HCT116 (cell line): ENCODE measurements around the gene SUB1. TPM values are rescaled to one million over a fixed set of nuclear protein-coding genes. Genes with fewer than 3 reads are reported as not detected.

ENCODE experiments used
- ATAC-seq: fragments of 200-7000 bp; cut with Tn5 transposase; 2 replicates; pipeline ENCODE4 v1.9.1; 2020; ENCODE audit warnings: mild to moderate bottlenecking, moderate library complexity
- BruUV-seq: library from RNA; stranded (reverse); fragments of 400-500 nt; replicated peaks from 2 replicates; lab custom pipeline; 2021; lab: Mats Ljungman, UMichigan
- CTCF ChIA-PET: fragments of 300-600 bp; sonication (Branson Sonifier 250); formaldehyde crosslinking; loops from one replicate; lab custom pipeline; 2021; ENCODE audit warnings: antibody characterized with exemption; lab: Charles Lee
- POLR2A ChIA-PET: fragments of 300-600, 350-600 bp; sonication (Branson Sonifier 250); formaldehyde crosslinking; loops from one replicate; lab custom pipeline; 2021; ENCODE audit warnings: antibody characterized with exemption; lab: Charles Lee
- RAD21 ChIA-PET, 2 experiments: fragments of 300-600 bp; sonication (Branson Sonifier 250); formaldehyde crosslinking; loops; one replicate each; lab custom pipeline; 2023; ENCODE audit warnings: low total read pairs in 2 of 2; ENCODE audit not compliant: uncharacterized antibody in 2 of 2, unreplicated experiment in 2 of 2, low non-redundant PET in 1 of 2; lab: Charles Lee
- DNase-seq: peaks from one replicate; pipeline ENCODE4 v3.0.0-alpha.2; 2010; ENCODE audit warnings: low read depth, low spot score
- H2AFZ ChIP-seq: fragments of 200-600 bp; shearing (Covaris generic), sonication (generic); 2 replicates; pipeline ENCODE4 v1.6.1; 2017; ENCODE audit warnings: low read depth, mixed run types, mixed read lengths, antibody characterized with exemption, low read length; ENCODE audit not compliant: poor library complexity, severe bottlenecking
- H3K27ac ChIP-seq: 2 replicates; pipeline ENCODE4 v1.5.1; 2012; ENCODE audit warnings: low read depth, low read length
- H3K27me3 ChIP-seq: fragments of 200-600 bp; sonication (generic); 2 replicates; pipeline ENCODE4 v1.6.1; 2016; ENCODE audit warnings: mixed run types, low read length, mixed read lengths; ENCODE audit not compliant: insufficient read depth
- H3K36me3 ChIP-seq, 2 experiments: fragments of 200-500 bp in 1 of 2; fragments of 200-600 bp in 1 of 2; sonication (Bioruptor generic) in 1 of 2; sonication (generic) in 1 of 2; 2 replicates each; pipeline versions ENCODE4 v1.5.1 to v1.6.1; 2014 to 2016; ENCODE audit warnings: low read length in 2 of 2, inconsistent platforms in 1 of 2, mixed read lengths in 1 of 2, mixed run types in 1 of 2; ENCODE audit not compliant: insufficient read depth in 2 of 2, control insufficient read depth in 1 of 2
- H3K4me1 ChIP-seq, 2 experiments: fragments of 200-600 bp in 1 of 2; sonication (generic) in 1 of 2; 2 replicates each; pipeline versions ENCODE4 v1.5.1 to v1.6.1; 2012 to 2017; ENCODE audit warnings: low read length in 2 of 2, inconsistent platforms in 1 of 2, mild to moderate bottlenecking in 1 of 2, mixed read lengths in 1 of 2, mixed run types in 1 of 2, moderate library complexity in 1 of 2; ENCODE audit not compliant: insufficient read depth in 2 of 2, control insufficient read depth in 1 of 2
- H3K4me2 ChIP-seq: fragments of 200-600 bp; sonication (generic); 2 replicates; pipeline ENCODE4 v1.6.1; 2017; ENCODE audit warnings: mixed run types, low read length, mixed read lengths
- H3K4me3 ChIP-seq, 2 experiments: fragments of 200-600 bp in 1 of 2; sonication (generic) in 1 of 2; replicated peaks in 1 of 2; 2 replicates each; pipeline ENCODE4 v1.5.1; 2011 to 2016; ENCODE audit warnings: low read length in 2 of 2, control low read depth in 1 of 2, low read depth in 1 of 2, mild to moderate bottlenecking in 1 of 2, mixed read lengths in 1 of 2, mixed run types in 1 of 2
- H3K79me2 ChIP-seq: fragments of 200-600 bp; sonication (generic); 2 replicates; pipeline ENCODE4 v1.6.1; 2017; ENCODE audit warnings: mild to moderate bottlenecking, mixed run types, low read length, moderate library complexity, mixed read lengths; ENCODE audit not compliant: insufficient read depth
- H3K9ac ChIP-seq: fragments of 200-600 bp; sonication (generic); 2 replicates; pipeline ENCODE4 v1.6.1; 2016; ENCODE audit warnings: low read length, mixed read lengths
- H3K9me2 ChIP-seq: fragments of 200-600 bp; sonication (generic), shearing (Covaris generic); 2 replicates; pipeline ENCODE4 v1.6.1; 2017; ENCODE audit warnings: mixed run types, mild to moderate bottlenecking, moderate library complexity; ENCODE audit not compliant: insufficient read depth
- H3K9me3 ChIP-seq, 2 experiments: fragments of 200-500 bp in 1 of 2; fragments of 200-600 bp in 1 of 2; sonication (Bioruptor generic) in 1 of 2; sonication (generic) in 1 of 2; 2 replicates each; pipeline ENCODE4 v1.6.1; 2014 to 2017; ENCODE audit warnings: low read length in 2 of 2, mixed read lengths in 2 of 2, inconsistent platforms in 1 of 2, low read depth in 1 of 2, mild to moderate bottlenecking in 1 of 2, mixed run types in 1 of 2, moderate library complexity in 1 of 2; ENCODE audit not compliant: control insufficient read depth in 1 of 2, insufficient read depth in 1 of 2
- H4K20me1 ChIP-seq: fragments of 200-600 bp; sonication (generic), shearing (Covaris generic); 2 replicates; pipeline ENCODE4 v1.6.1; 2017; ENCODE audit warnings: mixed run types, mild to moderate bottlenecking, moderate library complexity; ENCODE audit not compliant: insufficient read depth
- CBX3 ChIP-seq: IDR thresholded peaks from 2 replicates; pipeline ENCODE4 v1.6.1; 2012; ENCODE audit warnings: low read depth
- CEBPB ChIP-seq: IDR thresholded peaks from 2 replicates; pipeline ENCODE4 v1.6.1; 2012; ENCODE audit warnings: low read depth
- CTCF ChIP-seq, 3 experiments: fragments of 200-600 bp in 1 of 3; sonication (generic) in 1 of 3; IDR thresholded peaks in 2 of 3; conservative IDR thresholded peaks in 1 of 3; 2 replicates each; pipeline ENCODE4 v1.5.1; 2012 to 2017; ENCODE audit warnings: low read depth in 2 of 3, low read length in 2 of 3, antibody characterized with exemption in 1 of 3, borderline replicate concordance in 1 of 3, control low read depth in 1 of 3, mild to moderate bottlenecking in 1 of 3, mixed read lengths in 1 of 3, mixed run types in 1 of 3, moderate library complexity in 1 of 3; ENCODE audit not compliant: insufficient read depth in 1 of 3
- EGR1 ChIP-seq: IDR thresholded peaks from 2 replicates; pipeline ENCODE4 v1.6.1; 2012; ENCODE audit warnings: low read depth
- ELF1 ChIP-seq: IDR thresholded peaks from 2 replicates; pipeline ENCODE4 v1.6.1; 2012; ENCODE audit warnings: low read depth, borderline replicate concordance
- EZH2phosphoT487 ChIP-seq: fragments of 200-600 bp; IDR thresholded peaks from 2 replicates; pipeline ENCODE4 v1.6.1; 2018; ENCODE audit warnings: antibody characterized with exemption, borderline replicate concordance
- FOSL1 ChIP-seq: IDR thresholded peaks from 2 replicates; pipeline ENCODE4 v1.6.1; 2012; ENCODE audit warnings: low read depth
- JUND ChIP-seq: IDR thresholded peaks from 2 replicates; pipeline ENCODE4 v1.6.1; 2012
- MAX ChIP-seq: IDR thresholded peaks from 2 replicates; pipeline ENCODE4 v1.6.1; 2012
- POLR2AphosphoS5 ChIP-seq: IDR thresholded peaks from 2 replicates; pipeline ENCODE4 v1.6.1; 2011; ENCODE audit warnings: mild to moderate bottlenecking, low read depth, low read length, moderate library complexity
- RAD21 ChIP-seq: IDR thresholded peaks from 2 replicates; pipeline ENCODE4 v1.6.1; 2012; ENCODE audit warnings: low read depth, mild to moderate bottlenecking
- REST ChIP-seq: IDR thresholded peaks from 2 replicates; pipeline ENCODE4 v1.6.1; 2012; ENCODE audit warnings: low read depth
- SIN3A ChIP-seq: IDR thresholded peaks from 2 replicates; pipeline ENCODE4 v1.6.1; 2012; ENCODE audit warnings: low read depth
- SP1 ChIP-seq: IDR thresholded peaks from 2 replicates; pipeline ENCODE4 v1.6.1; 2012; ENCODE audit warnings: low read depth
- SRF ChIP-seq: IDR thresholded peaks from 2 replicates; pipeline ENCODE4 v1.6.1; 2012; ENCODE audit warnings: low read depth
- TCF7L2 ChIP-seq: IDR thresholded peaks from 2 replicates; pipeline ENCODE4 v1.7.0; 2011; ENCODE audit warnings: borderline replicate concordance, inconsistent platforms; ENCODE audit not compliant: insufficient read depth, insufficient read length; ENCODE audit errors: extremely low read depth
- YY1 ChIP-seq: IDR thresholded peaks from 2 replicates; pipeline ENCODE4 v1.6.1; 2011; ENCODE audit warnings: low read length, low read depth, moderate library complexity, mild to moderate bottlenecking; ENCODE audit not compliant: insufficient replicate concordance; ENCODE audit errors: extremely low read depth
- ZFX ChIP-seq: fragments of 450-650 bp; IDR thresholded peaks from 2 replicates; pipeline ENCODE4 v1.6.1; 2017
- intact Hi-C: fragments of 100-400 bp; cut with micrococcal nuclease; formaldehyde crosslinking; loops from 2 replicates; pipeline ENCODE4 v1.10.0; 2022
- total RNA-seq: library from RNA; stranded (reverse); gene quantifications from one replicate; pipeline ENCODE4 v1.2.1, GENCODE V29; 2021; ENCODE audit not compliant: unreplicated experiment

The SUB1 gene
- total RNA-seq, 1 experiment from 2014 or later = 216 TPM

DNA sequence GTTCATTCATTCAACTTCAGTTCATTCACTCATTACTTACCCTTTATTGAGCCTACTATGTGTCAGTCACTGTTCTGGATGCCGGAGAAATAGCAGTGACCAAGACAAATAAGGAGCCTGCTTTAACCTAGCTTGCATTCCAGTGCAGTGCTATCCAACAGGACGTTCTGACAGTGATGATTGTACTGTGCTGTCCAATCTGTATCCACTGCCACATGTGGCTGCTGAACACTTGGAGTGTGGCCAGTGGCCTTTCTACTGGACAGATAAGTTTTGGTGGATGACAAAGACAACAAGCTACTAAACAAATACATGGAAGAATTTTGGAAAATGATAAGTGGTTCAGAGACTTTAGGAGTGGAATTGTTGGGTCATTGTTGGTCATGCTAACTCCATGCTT is 33.6 kb downstream of the SUB1 start:
- no peaks in the 10 kb centered on the region for H3K79me2 ChIP-seq
- TF ChIP-seq EZH2phosphoT487 = no peak
- no peak for TF ChIP-seq RAD21
- TF ChIP-seq SIN3A = no peak
- no peak for TF ChIP-seq CBX3
- no peak for TF ChIP-seq POLR2AphosphoS5
- no peak for TF ChIP-seq SP1
- TF ChIP-seq ZFX = no peak
- TF ChIP-seq FOSL1 = no peak
- TF ChIP-seq CTCF (IDR thresholded peaks at IDR 0.05 in 2 of 3, conservative IDR thresholded peaks at IDR 0.05 in 1 of 3; ENCODE audit: borderline replicate concordance in 1 of 3, insufficient read depth in 1 of 3, low read depth in 2 of 3, low read length in 2 of 3) = no peak
- no peak for TF ChIP-seq JUND
- TF ChIP-seq CEBPB = no peak
- TF ChIP-seq EGR1 = no peak
- TF ChIP-seq ELF1 = no peak
- no peak for TF ChIP-seq MAX
- TF ChIP-seq YY1 = no peak
- TF ChIP-seq REST = no peak
- no peak for TF ChIP-seq TCF7L2
- no peak for TF ChIP-seq SRF
- H2AFZ ChIP-seq = no peak overlapping the region
- no peaks in the 10 kb centered on the region for H3K9me3 ChIP-seq
- ChIA-PET CTCF (no interaction called here), POLR2A (no interaction called here), RAD21 (no interaction called here)
- no peaks in the 10 kb centered on the region for H3K9me2 ChIP-seq
- H3K4me2 ChIP-seq = no peak overlapping the region
- H3K27me3 ChIP-seq = 0 out of 2 replicates have a peak, but pooled peaks cover 3% of the 10 kb centered on the region
- no peak overlapping the region for H3K4me3 ChIP-seq
- H3K27ac ChIP-seq = no peak overlapping the region
- DNase-seq (no peak), ATAC-seq (no peak)
- no TSS peak for BruUV-seq
- H3K36me3 ChIP-seq = no peaks in the 10 kb centered on the region
- no peaks in the 10 kb centered on the region for H3K4me1 ChIP-seq
- H3K9ac ChIP-seq = no peak overlapping the region
- intact Hi-C loops = loop anchor here (10.0 kb wide), 2 partner anchors 566 to 794 kb away; no protein-coding TSS in a partner anchor
- H4K20me1 ChIP-seq = no peaks in the 10 kb centered on the region
